Upper lobe of left lung (tissue), 4 donors: ENCODE measurements around the gene GRK1.

Experiments
- EP300 ChIP-seq, 4 donors: sonication (generic); formaldehyde crosslinking; IDR thresholded peaks; one replicate each; pipeline ENCODE4 v1.5.1; 2017; ENCODE audit warnings: antibody characterized with exemption in 4 of 4, control low read depth in 2 of 4
- POLR2A ChIP-seq, 4 donors: fragments of 450-650 bp; IDR thresholded peaks; one replicate each; pipeline ENCODE4 v1.5.1; 2016 to 2017; ENCODE audit warnings: antibody characterized with exemption in 4 of 4, mild to moderate bottlenecking in 2 of 4

- TF ChIP-seq POLR2A (IDR thresholded peaks at IDR 0.05), result no peak
- no peak for TF ChIP-seq EP300 (IDR thresholded peaks at IDR 0.05)
These were observed 98.0 kb downstream of the GRK1 start for GRCh38 chr13:113764793-113765563.
